Measurements from ENCODE around the gene HNRNPUL1. TPM values are rescaled to one million over a fixed set of nuclear protein-coding genes. Genes with fewer than 3 reads are reported as not detected.
A peak's percentile ranks its signal among the peaks of the same experiment; 100 is the strongest.

HNRNPUL1 gene
- total and polyA plus RNA-seq, 9 of the 15 experiments (the other 6 are each of a cell fraction or from before 2014, with no cell fraction given): 7.3 to 211 (median 85.0) TPM

- TF ChIP-seq CTCF (IDR thresholded peaks at IDR 0.05 in 2 of 3, conservative IDR thresholded peaks at IDR 0.05 in 1 of 3; ENCODE audit: insufficient read depth in 2 of 3, low read depth in 1 of 3, low read length in 3 of 3): no peak
- TF ChIP-seq POLR3A (IDR thresholded peaks at IDR 0.05; ENCODE audit: borderline replicate concordance, extremely low read depth, insufficient read depth, insufficient read length): no peak
- TF ChIP-seq SMARCA4 (IDR thresholded peaks at IDR 0.05): no peak; the same call in 1 of the 2 replicates
- peak in 1 of 2 experiments; percentile 65 for TF ChIP-seq ARNT (IDR thresholded peaks at IDR 0.05)
- TF ChIP-seq CBFB (CRISPR knock-in tag; IDR thresholded peaks at IDR 0.05): peak; percentile 84; the same call in 1 of the 2 replicates
- TF ChIP-seq LEF1 (IDR thresholded peaks at IDR 0.05): 0 out of 2 replicates have a peak, but pooled peaks have one; percentile 29
- TF ChIP-seq WHSC1 (IDR thresholded peaks at IDR 0.05; ENCODE audit: low read length): no peak
- peak; percentile 69 for TF ChIP-seq NCOR1 (IDR thresholded peaks at IDR 0.05)
- TF ChIP-seq SRSF9 (IDR thresholded peaks at IDR 0.05; ENCODE audit: borderline replicate concordance, low read depth, low read length): no peak
- peak; percentile 65 for TF ChIP-seq FOSL1 (tag; conservative IDR thresholded peaks at IDR 0.05)
- peak in 1 of 2 experiments; percentile 61; a peak in 2 of 4 replicates for TF ChIP-seq RCOR1 (IDR thresholded peaks at IDR 0.05; ENCODE audit: borderline replicate concordance in 1 of 2, low read depth in 2 of 2, low read length in 2 of 2)
- TF ChIP-seq RUNX1 (IDR thresholded peaks at IDR 0.05; ENCODE audit: low read depth): no peak
- TF ChIP-seq ZNF280A (IDR thresholded peaks at IDR 0.05; ENCODE audit: low read depth, partially characterized antibody): peak; percentile 13
- peak; percentile 96 for TF ChIP-seq PHF20 (IDR thresholded peaks at IDR 0.05; ENCODE audit: partially characterized antibody)
- TF ChIP-seq BCOR (IDR thresholded peaks at IDR 0.05): peak; percentile 72; the same call in 1 of the 2 replicates
- TF ChIP-seq ZNF408 (CRISPR knock-in tag; IDR thresholded peaks at IDR 0.05; ENCODE audit: low read depth): no peak
- TF ChIP-seq ESRRB (CRISPR knock-in tag; IDR thresholded peaks at IDR 0.05; ENCODE audit: borderline replicate concordance): no peak
- no peak for TF ChIP-seq TCF3 (CRISPR knock-in tag; IDR thresholded peaks at IDR 0.05)
- TF ChIP-seq ZSCAN29 (IDR thresholded peaks at IDR 0.05): peak; percentile 82
- TF ChIP-seq HNRNPLL (IDR thresholded peaks at IDR 0.05; ENCODE audit: low read depth, low read length, poor library complexity, severe bottlenecking): peak; percentile 68
- TF ChIP-seq L3MBTL2 (IDR thresholded peaks at IDR 0.05): peak; percentile 65
- no peak for TF ChIP-seq RBM17 (IDR thresholded peaks at IDR 0.05; ENCODE audit: borderline replicate concordance, low read depth, low read length)
- TF ChIP-seq CTBP1 (IDR thresholded peaks at IDR 0.05; ENCODE audit: borderline replicate concordance): peak; percentile 91
- TF ChIP-seq C11orf30 (IDR thresholded peaks at IDR 0.05; ENCODE audit: low read depth): peak; percentile 97
- peak; percentile 8; the same call in 1 of the 2 replicates for TF ChIP-seq ZNF766 (CRISPR knock-in tag; conservative IDR thresholded peaks at IDR 0.05)
- 0 out of 2 replicates have a peak, but pooled peaks have one; percentile 87 for TF ChIP-seq PHF21A (IDR thresholded peaks at IDR 0.05; ENCODE audit: borderline replicate concordance, low read depth)
- peak in 1 of 2 experiments; percentile 92; a peak in 2 of 4 replicates for TF ChIP-seq NONO (IDR thresholded peaks at IDR 0.05; ENCODE audit: low read depth in 2 of 2, low read length in 1 of 2)
- no peak for TF ChIP-seq ZNF311 (CRISPR knock-in tag; IDR thresholded peaks at IDR 0.05)
Measured at GRCh38 chr19:41310033-41310831, 46.1 kb downstream of the HNRNPUL1 start, which contains the start of gene CCDC97 (continued).

Data from K562 (cell line).